ENCODE data around the gene KLHL6.

DNA sequence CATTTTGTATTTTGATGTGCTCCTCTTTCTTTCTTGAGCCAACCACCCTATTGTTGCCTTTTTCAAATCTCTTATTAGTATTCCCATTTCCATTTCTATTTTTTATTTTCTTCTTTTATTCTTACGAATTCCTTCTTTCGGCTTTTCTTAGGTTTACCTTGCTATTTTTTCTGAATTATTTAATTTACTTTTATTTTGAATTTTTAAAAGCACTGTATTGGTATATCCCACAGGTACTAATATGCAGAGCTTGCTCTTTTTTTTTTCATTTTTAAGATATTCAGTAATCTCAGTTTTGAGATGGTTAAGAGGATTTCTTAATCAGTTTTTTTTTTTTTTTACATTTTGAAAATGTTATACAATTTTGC, 108.7 kb downstream of the KLHL6 start:
- TF ChIP-seq, protein P1, sequence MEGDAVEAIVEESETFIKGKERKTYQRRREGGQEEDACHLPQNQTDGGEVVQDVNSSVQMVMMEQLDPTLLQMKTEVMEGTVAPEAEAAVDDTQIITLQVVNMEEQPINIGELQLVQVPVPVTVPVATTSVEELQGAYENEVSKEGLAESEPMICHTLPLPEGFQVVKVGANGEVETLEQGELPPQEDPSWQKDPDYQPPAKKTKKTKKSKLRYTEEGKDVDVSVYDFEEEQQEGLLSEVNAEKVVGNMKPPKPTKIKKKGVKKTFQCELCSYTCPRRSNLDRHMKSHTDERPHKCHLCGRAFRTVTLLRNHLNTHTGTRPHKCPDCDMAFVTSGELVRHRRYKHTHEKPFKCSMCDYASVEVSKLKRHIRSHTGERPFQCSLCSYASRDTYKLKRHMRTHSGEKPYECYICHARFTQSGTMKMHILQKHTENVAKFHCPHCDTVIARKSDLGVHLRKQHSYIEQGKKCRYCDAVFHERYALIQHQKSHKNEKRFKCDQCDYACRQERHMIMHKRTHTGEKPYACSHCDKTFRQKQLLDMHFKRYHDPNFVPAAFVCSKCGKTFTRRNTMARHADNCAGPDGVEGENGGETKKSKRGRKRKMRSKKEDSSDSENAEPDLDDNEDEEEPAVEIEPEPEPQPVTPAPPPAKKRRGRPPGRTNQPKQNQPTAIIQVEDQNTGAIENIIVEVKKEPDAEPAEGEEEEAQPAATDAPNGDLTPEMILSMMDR (IDR thresholded peaks at IDR 0.05; ENCODE audit: insufficient read depth, low read length, poor library complexity, severe bottlenecking), result no peak
- TF ChIP-seq EZH2phosphoT487 (conservative IDR thresholded peaks at IDR 0.05; ENCODE audit: low read length), result no peak

Data from SU-DHL-6 (cell line).